CD14-positive monocyte (primary cell): ENCODE measurements around the gene GREB1L. TPM values are rescaled to one million over a fixed set of nuclear protein-coding genes. Genes with fewer than 3 reads are reported as not detected.

Source experiments
- DNase-seq, 3 donors: peaks; one replicate each; pipeline ENCODE4 v3.0.0-alpha.2; 2011 to 2022
- H2AFZ ChIP-seq: 2 replicates; pipeline ENCODE4 v1.6.0; 2012; ENCODE audit warnings: mild to moderate bottlenecking, low read depth, low read length, inconsistent platforms; ENCODE audit not compliant: insufficient read depth, poor library complexity, severe bottlenecking
- H3K27ac ChIP-seq, 2 donors: 1 replicate in 1 of 2; 2 replicates in 1 of 2; pipeline ENCODE4 v1.5.1; 2012 to 2013; ENCODE audit warnings: low read length in 2 of 2, control low read depth in 1 of 2, inconsistent platforms in 1 of 2, low read depth in 1 of 2, mild to moderate bottlenecking in 1 of 2
- H3K27me3 ChIP-seq, 2 donors: one replicate each; pipeline versions ENCODE4 v1.6.0 to v1.6.1; 2011 to 2013; ENCODE audit warnings: low read length in 2 of 2; ENCODE audit not compliant: control insufficient read depth in 2 of 2, insufficient read depth in 2 of 2
- H3K36me3 ChIP-seq, 2 donors: replicated peaks in 1 of 2; 1 replicate in 1 of 2; 2 replicates in 1 of 2; pipeline versions ENCODE4 v1.5.1 to v1.6.1; 2012 to 2013; ENCODE audit warnings: low read length in 2 of 2, control low read depth in 1 of 2, inconsistent platforms in 1 of 2, mild to moderate bottlenecking in 1 of 2; ENCODE audit not compliant: insufficient read depth in 2 of 2, control insufficient read depth in 1 of 2
- H3K4me1 ChIP-seq, 2 donors: 1 replicate in 1 of 2; 2 replicates in 1 of 2; pipeline versions ENCODE4 v1.5.1 to v1.6.1; 2012 to 2013; ENCODE audit warnings: low read length in 2 of 2, control low read depth in 1 of 2, inconsistent platforms in 1 of 2, mild to moderate bottlenecking in 1 of 2, moderate library complexity in 1 of 2; ENCODE audit not compliant: insufficient read depth in 2 of 2, control insufficient read depth in 1 of 2
- H3K4me2 ChIP-seq: replicated peaks from 2 replicates; pipeline ENCODE3; 2012; ENCODE audit warnings: low read length, moderate library complexity, mild to moderate bottlenecking; ENCODE audit not compliant: poor library complexity, severe bottlenecking; ENCODE audit errors: extremely low read depth
- H3K4me3 ChIP-seq, 3 experiments: fragments of 200-600 bp in 1 of 3; sonication (generic) in 1 of 3; replicated peaks in 1 of 3; 1 replicate in 2 of 3; 2 replicates in 1 of 3; pipeline ENCODE4 v1.5.1; 2011 to 2013; ENCODE audit warnings: low read length in 3 of 3, mild to moderate bottlenecking in 3 of 3, control low read depth in 2 of 3, low read depth in 2 of 3, inconsistent platforms in 1 of 3, moderate library complexity in 1 of 3
- H3K79me2 ChIP-seq: 2 replicates; pipeline ENCODE4 v1.6.0; 2012; ENCODE audit warnings: mild to moderate bottlenecking, control low read depth, inconsistent platforms, low read length, moderate library complexity; ENCODE audit not compliant: insufficient read depth
- H3K9ac ChIP-seq: 2 replicates; pipeline ENCODE4 v1.6.0; 2017; ENCODE audit warnings: low read length, mild to moderate bottlenecking; ENCODE audit not compliant: insufficient read depth, poor library complexity, severe bottlenecking
- H3K9me3 ChIP-seq, 2 donors: replicated peaks in 1 of 2; 1 replicate in 1 of 2; 2 replicates in 1 of 2; pipeline versions ENCODE4 v1.5.1 to v1.6.1; 2012 to 2013; ENCODE audit warnings: low read length in 2 of 2, control low read depth in 1 of 2; ENCODE audit not compliant: control insufficient read depth in 1 of 2, insufficient read depth in 1 of 2
- H4K20me1 ChIP-seq: 2 replicates; pipeline ENCODE4 v1.6.0; 2012; ENCODE audit warnings: mild to moderate bottlenecking, low read length, control low read depth, moderate library complexity; ENCODE audit not compliant: insufficient read depth
- H3K27ac Mint-ChIP-seq, 7 donors: one replicate each; pipeline ENCODE4 v1.8.0; 2020; ENCODE audit warnings: mild to moderate bottlenecking in 7 of 7, mixed read lengths in 7 of 7, moderate library complexity in 6 of 7, inconsistent platforms in 2 of 7
- H3K27me3 Mint-ChIP-seq, 3 donors: one replicate each; pipeline ENCODE4 v1.8.0; 2021 to 2022; ENCODE audit warnings: low read depth in 3 of 3, mild to moderate bottlenecking in 3 of 3, mixed read lengths in 3 of 3, moderate library complexity in 3 of 3, inconsistent platforms in 1 of 3
- H3K36me3 Mint-ChIP-seq, 2 donors: one replicate each; pipeline ENCODE4 v1.8.0; 2020; ENCODE audit warnings: mixed read lengths in 2 of 2, inconsistent platforms in 1 of 2, mild to moderate bottlenecking in 1 of 2
- H3K4me1 Mint-ChIP-seq: one replicate; pipeline ENCODE4 v1.8.0; 2020; ENCODE audit warnings: mild to moderate bottlenecking, mixed read lengths
- H3K4me3 Mint-ChIP-seq, 2 donors: one replicate each; pipeline ENCODE4 v1.8.0; 2020; ENCODE audit warnings: mild to moderate bottlenecking in 2 of 2, mixed read lengths in 2 of 2, moderate library complexity in 1 of 2
- H3K9me3 Mint-ChIP-seq, 7 donors: one replicate each; pipeline ENCODE4 v1.8.0; 2020 to 2022; ENCODE audit warnings: mixed read lengths in 7 of 7, mild to moderate bottlenecking in 6 of 7, moderate library complexity in 6 of 7, inconsistent platforms in 2 of 7
- WGBS: methylation state at CpG from one replicate; pipeline ENCODE4 v1.1.5; 2013; ENCODE audit warnings: missing lambda C conversion rate; ENCODE audit not compliant: insufficient coverage; 5-methylcytosine and 5-hydroxymethylcytosine counted together
- intact Hi-C, 2 donors: fragments of 100-400 bp; cut with micrococcal nuclease; formaldehyde crosslinking; loops; one replicate each; pipeline versions ENCODE4 v1.15.0 to v1.15.1; 2023
- polyA plus RNA-seq, 3 donors: library from polyadenylated mRNA; depleted of rRNA in 1 of 3; unstranded in 2 of 3; stranded (reverse) in 1 of 3; fragments of 300-500 nt in 2 of 3; fragments of >200 nt in 1 of 3; fragmentation: Illumina TruSeq in 2 of 3; gene quantifications; 1 replicate in 2 of 3; 2 replicates in 1 of 3; pipeline ENCODE4 v1.2.3, GENCODE V29; 2012 to 2021
- TF ChIP-seq, protein P1 (sequence below): fragments of 200-600 bp; IDR thresholded peaks from one replicate; pipeline ENCODE4 v1.8.0; 2022; ENCODE audit warnings: antibody characterized with exemption, mild to moderate bottlenecking

Gene GREB1L
- polyA plus RNA-seq, 3 donors = 0.02 to 0.03 TPM; not detected in 1

DNA sequence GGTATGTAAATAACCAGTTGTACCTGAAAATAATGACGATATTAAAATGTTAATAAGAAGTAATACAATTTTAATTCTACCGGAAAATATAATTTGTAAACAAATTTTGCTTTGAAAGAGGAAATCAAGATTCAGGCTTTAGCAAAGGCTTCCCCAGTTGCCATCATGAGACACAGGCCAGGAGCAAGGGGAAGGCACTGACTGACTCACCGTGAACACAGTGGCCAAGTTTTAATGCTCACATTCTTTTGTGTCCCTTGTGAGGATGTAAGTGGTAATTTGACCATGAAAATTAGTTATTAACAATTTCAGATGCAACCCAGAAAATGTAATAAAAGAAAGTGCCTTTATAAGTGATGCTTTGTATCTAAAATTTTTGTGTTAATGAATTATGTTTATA lies 164.1 kb downstream of the GREB1L start:
- Histone ChIP-seq H3K9ac (no peak overlapping the region), H2AFZ (no peak overlapping the region), H3K4me3 (no peak overlapping the region), H3K4me1 (no peaks in the 10 kb centered on the region), H3K27me3 (no peaks in the 10 kb centered on the region), H3K79me2 (no peaks in the 10 kb centered on the region), H3K9me3 (no peaks in the 10 kb centered on the region), H3K4me2 (no peak overlapping the region), H3K27ac (no peak overlapping the region), H3K36me3 (no peaks in the 10 kb centered on the region), H4K20me1 (no peaks in the 10 kb centered on the region)
- Mint-ChIP-seq H3K27me3 (peaks cover 0 to 3% (median 3%) of the 10 kb centered on the region in 3 donors), H3K9me3 (peaks cover 0 to 2% (median 0%) of the 10 kb centered on the region in 7 donors), H3K4me1 (no peaks in the 10 kb centered on the region), H3K36me3 (no peaks in the 10 kb centered on the region), H3K27ac (no peak overlapping the region), H3K4me3 (no peak overlapping the region)
- TF ChIP-seq, protein P1, sequence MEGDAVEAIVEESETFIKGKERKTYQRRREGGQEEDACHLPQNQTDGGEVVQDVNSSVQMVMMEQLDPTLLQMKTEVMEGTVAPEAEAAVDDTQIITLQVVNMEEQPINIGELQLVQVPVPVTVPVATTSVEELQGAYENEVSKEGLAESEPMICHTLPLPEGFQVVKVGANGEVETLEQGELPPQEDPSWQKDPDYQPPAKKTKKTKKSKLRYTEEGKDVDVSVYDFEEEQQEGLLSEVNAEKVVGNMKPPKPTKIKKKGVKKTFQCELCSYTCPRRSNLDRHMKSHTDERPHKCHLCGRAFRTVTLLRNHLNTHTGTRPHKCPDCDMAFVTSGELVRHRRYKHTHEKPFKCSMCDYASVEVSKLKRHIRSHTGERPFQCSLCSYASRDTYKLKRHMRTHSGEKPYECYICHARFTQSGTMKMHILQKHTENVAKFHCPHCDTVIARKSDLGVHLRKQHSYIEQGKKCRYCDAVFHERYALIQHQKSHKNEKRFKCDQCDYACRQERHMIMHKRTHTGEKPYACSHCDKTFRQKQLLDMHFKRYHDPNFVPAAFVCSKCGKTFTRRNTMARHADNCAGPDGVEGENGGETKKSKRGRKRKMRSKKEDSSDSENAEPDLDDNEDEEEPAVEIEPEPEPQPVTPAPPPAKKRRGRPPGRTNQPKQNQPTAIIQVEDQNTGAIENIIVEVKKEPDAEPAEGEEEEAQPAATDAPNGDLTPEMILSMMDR = no peak
- intact Hi-C loops = no loop called here
- 100% methylated on average over 1 of the region's 3 CpGs for WGBS
- DNase-seq = no peak

DNA sequence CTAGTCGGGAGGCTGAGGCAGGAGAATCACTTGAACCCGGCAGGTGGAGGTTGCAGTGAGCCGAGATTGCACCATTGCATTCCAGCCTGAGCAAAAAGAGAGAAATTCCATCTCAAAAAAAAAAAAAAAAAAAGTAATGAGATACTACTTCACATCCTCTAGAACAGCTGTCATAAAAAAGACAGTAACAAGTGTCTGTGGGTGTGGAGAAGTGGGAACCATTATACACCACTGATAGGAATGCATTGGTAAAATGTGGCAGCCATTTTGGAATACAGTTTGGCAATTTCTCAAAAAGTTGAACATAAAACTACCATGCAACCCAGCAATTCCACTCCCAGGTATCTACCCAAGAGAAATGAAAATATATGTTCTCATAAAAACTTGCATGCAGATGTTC lies 166.6 kb downstream of the GREB1L start:
- no peak overlapping the region for H3K4me3 ChIP-seq
- intact Hi-C loops = no loop called here
- H4K20me1 ChIP-seq = no peaks in the 10 kb centered on the region
- no peaks in the 10 kb centered on the region for H3K9me3 ChIP-seq
- H3K9ac ChIP-seq = no peak overlapping the region
- TF ChIP-seq, protein P1 = no peak
- no peak for DNase-seq
- no peak overlapping the region for H3K27ac ChIP-seq
- no peaks in the 10 kb centered on the region for H3K27me3 ChIP-seq
- no peak overlapping the region for H3K27ac Mint-ChIP-seq
- no peak overlapping the region for H3K4me2 ChIP-seq
- no peak overlapping the region for H2AFZ ChIP-seq
- no CpG with 5 or more reads among the region's 3 CpGs for WGBS
- H3K4me1 Mint-ChIP-seq = no peaks in the 10 kb centered on the region
- peaks cover 0 to 3% (median 0%) of the 10 kb centered on the region in 7 donors for H3K9me3 Mint-ChIP-seq
- H3K4me3 Mint-ChIP-seq = no peak overlapping the region
- H3K27me3 Mint-ChIP-seq = peaks cover 0 to 2% (median 1%) of the 10 kb centered on the region in 3 donors
- no peaks in the 10 kb centered on the region for H3K36me3 ChIP-seq
- H3K4me1 ChIP-seq = no peaks in the 10 kb centered on the region
- no peaks in the 10 kb centered on the region for H3K79me2 ChIP-seq
- H3K36me3 Mint-ChIP-seq = no peaks in the 10 kb centered on the region
